ENCODE data around the gene ARHGAP45.

DNA sequence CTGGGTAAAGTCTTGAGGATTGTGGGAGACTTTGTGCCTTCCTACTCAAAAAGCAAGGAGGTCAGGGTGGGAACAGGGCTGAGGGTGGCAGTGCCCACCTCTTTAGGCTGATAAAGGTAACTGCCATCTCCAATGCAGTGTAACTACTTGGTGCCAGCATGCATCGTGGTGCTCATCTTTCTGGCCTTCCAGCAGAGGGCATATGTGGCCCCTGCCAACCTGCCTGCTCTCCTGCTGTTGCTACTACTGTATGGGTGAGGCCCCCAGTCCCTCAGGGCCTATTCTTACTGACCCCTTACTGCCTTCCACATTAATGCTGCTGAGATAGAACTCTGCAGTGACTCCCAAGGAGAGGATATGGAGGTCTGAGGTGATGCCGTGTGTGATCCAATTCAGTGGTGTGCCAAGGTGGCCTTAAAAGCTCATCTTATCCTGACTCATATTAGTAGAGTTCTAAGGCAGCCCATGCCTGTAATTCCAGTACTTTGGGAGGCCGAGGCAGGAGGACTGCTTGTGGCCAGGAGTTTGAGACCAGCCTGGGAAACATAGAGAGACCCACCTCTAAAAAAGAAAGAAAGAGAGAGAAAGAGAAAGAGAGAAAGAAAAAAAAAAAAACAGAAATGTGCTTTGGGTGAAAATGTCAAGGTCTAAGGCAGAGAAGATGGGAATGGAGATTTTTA lies 9.7 kb upstream of the ARHGAP45 start:
- TF ChIP-seq POLR2AphosphoS5 (IDR thresholded peaks at IDR 0.05) (no peak), POLR2A (IDR thresholded peaks at IDR 0.05) (no peak)
- TF ChIP-seq, protein P1, sequence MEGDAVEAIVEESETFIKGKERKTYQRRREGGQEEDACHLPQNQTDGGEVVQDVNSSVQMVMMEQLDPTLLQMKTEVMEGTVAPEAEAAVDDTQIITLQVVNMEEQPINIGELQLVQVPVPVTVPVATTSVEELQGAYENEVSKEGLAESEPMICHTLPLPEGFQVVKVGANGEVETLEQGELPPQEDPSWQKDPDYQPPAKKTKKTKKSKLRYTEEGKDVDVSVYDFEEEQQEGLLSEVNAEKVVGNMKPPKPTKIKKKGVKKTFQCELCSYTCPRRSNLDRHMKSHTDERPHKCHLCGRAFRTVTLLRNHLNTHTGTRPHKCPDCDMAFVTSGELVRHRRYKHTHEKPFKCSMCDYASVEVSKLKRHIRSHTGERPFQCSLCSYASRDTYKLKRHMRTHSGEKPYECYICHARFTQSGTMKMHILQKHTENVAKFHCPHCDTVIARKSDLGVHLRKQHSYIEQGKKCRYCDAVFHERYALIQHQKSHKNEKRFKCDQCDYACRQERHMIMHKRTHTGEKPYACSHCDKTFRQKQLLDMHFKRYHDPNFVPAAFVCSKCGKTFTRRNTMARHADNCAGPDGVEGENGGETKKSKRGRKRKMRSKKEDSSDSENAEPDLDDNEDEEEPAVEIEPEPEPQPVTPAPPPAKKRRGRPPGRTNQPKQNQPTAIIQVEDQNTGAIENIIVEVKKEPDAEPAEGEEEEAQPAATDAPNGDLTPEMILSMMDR (IDR thresholded peaks at IDR 0.05): no peak

Data from suprapubic skin (tissue), 4 donors.